Caco-2 (cell line): Measurements from ENCODE around the gene TBC1D24. TPM values are rescaled to one million over a fixed set of nuclear protein-coding genes. Genes with fewer than 3 reads are reported as not detected.

ENCODE experiments used
- BruUV-seq: library from RNA; stranded (reverse); fragments of 400-500 nt; replicated peaks from 2 replicates; lab custom pipeline; 2021; lab: Mats Ljungman, UMichigan
- CTCF ChIA-PET: fragments of 300-600 bp; sonication (Branson Sonifier 250); formaldehyde crosslinking; loops from one replicate; lab custom pipeline; 2022; ENCODE audit warnings: antibody characterized with exemption; lab: Charles Lee
- POLR2A ChIA-PET: fragments of 300-600 bp; sonication (Branson Sonifier 250); formaldehyde crosslinking; loops from one replicate; lab custom pipeline; 2022; ENCODE audit warnings: antibody characterized with exemption; lab: Charles Lee
- DNase-seq, 2 experiments: peaks; one replicate each; pipeline versions ENCODE4 v3.0.0 to v3.0.0-alpha.2; 2020 to 2022
- H3K27me3 ChIP-seq: replicated peaks from 2 replicates; pipeline ENCODE4 v1.6.0; 2011; ENCODE audit warnings: low read length; ENCODE audit not compliant: control insufficient read depth, insufficient read depth
- H3K36me3 ChIP-seq: 2 replicates; pipeline ENCODE4 v1.5.1; 2011; ENCODE audit warnings: low read length; ENCODE audit not compliant: control insufficient read depth, insufficient read depth
- H3K4me1 ChIP-seq: fragments of 250-450 bp; sonication (Bioruptor Pico); 2 replicates; pipeline ENCODE4 v1.5.1; 2020; ENCODE audit warnings: mild to moderate bottlenecking
- H3K4me3 ChIP-seq: 2 replicates; pipeline ENCODE4 v1.5.1; 2011; ENCODE audit warnings: low read depth, mild to moderate bottlenecking, control low read depth, low read length
- H3K9me3 ChIP-seq: fragments of 250-450 bp; sonication (Bioruptor Pico); 2 replicates; pipeline ENCODE4 v1.5.1; 2020; ENCODE audit warnings: mild to moderate bottlenecking, moderate library complexity
- H3K27ac Mint-ChIP-seq: one replicate; pipeline ENCODE4 v1.8.0; 2022; ENCODE audit warnings: mixed read lengths; ENCODE audit not compliant: unreplicated experiment
- H3K27me3 Mint-ChIP-seq: one replicate; pipeline ENCODE4 v1.8.0; 2022; ENCODE audit warnings: mixed read lengths; ENCODE audit not compliant: insufficient read depth, unreplicated experiment
- H3K36me3 Mint-ChIP-seq: one replicate; pipeline ENCODE4 v1.8.0; 2022; ENCODE audit warnings: mild to moderate bottlenecking, mixed read lengths; ENCODE audit not compliant: insufficient read depth, unreplicated experiment
- H3K4me1 Mint-ChIP-seq: one replicate; pipeline ENCODE4 v1.8.0; 2022; ENCODE audit warnings: low read depth, mixed read lengths; ENCODE audit not compliant: unreplicated experiment
- H3K4me3 Mint-ChIP-seq: one replicate; pipeline ENCODE4 v1.8.0; 2022; ENCODE audit warnings: mild to moderate bottlenecking, moderate library complexity, mixed read lengths; ENCODE audit not compliant: unreplicated experiment
- H3K9me3 Mint-ChIP-seq: one replicate; pipeline ENCODE4 v1.8.0; 2022; ENCODE audit warnings: mixed read lengths; ENCODE audit not compliant: unreplicated experiment
- CTCF ChIP-seq, 2 experiments: fragments of 200-600 bp in 1 of 2; IDR thresholded peaks; 1 replicate in 1 of 2; 2 replicates in 1 of 2; pipeline versions ENCODE4 v1.5.1 to v1.8.0; 2011 to 2022; ENCODE audit warnings: antibody characterized with exemption in 1 of 2, control low read depth in 1 of 2, inconsistent platforms in 1 of 2, low read depth in 1 of 2, low read length in 1 of 2, mild to moderate bottlenecking in 1 of 2, moderate library complexity in 1 of 2; ENCODE audit not compliant: insufficient read depth in 1 of 2, severe bottlenecking in 1 of 2, unreplicated experiment in 1 of 2
- intact Hi-C: fragments of 100-400 bp; cut with micrococcal nuclease; formaldehyde crosslinking; loops from one replicate; pipeline ENCODE4 v1.10.0; 2022; ENCODE audit not compliant: unreplicated experiment
- total RNA-seq: library from RNA; stranded (reverse); gene quantifications from 2 replicates; pipeline ENCODE4 v1.2.3, GENCODE V29; 2022

The TBC1D24 gene
- total RNA-seq, 1 experiment from 2014 or later, result 20.8 TPM

GRCh38 chr16:2482708-2483534 lies 8.0 kb downstream of the TBC1D24 start:
- H3K27ac Mint-ChIP-seq, result no peak overlapping the region
- no peaks in the 10 kb centered on the region for H3K9me3 ChIP-seq
- no peaks in the 10 kb centered on the region for H3K27me3 Mint-ChIP-seq
- no peaks in the 10 kb centered on the region for H3K36me3 ChIP-seq
- ChIA-PET CTCF (no interaction called here), POLR2A (no interaction called here)
- no peak overlapping the region for H3K4me3 ChIP-seq
- no peaks in the 10 kb centered on the region for H3K27me3 ChIP-seq
- intact Hi-C loops, result no loop called here
- H3K4me1 ChIP-seq, result no peaks in the 10 kb centered on the region
- no peak for DNase-seq
- H3K4me1 Mint-ChIP-seq, result peaks cover 17% of the 10 kb centered on the region
- no peak overlapping the region for H3K4me3 Mint-ChIP-seq
- BruUV-seq, result no TSS peak
- H3K36me3 Mint-ChIP-seq, result peaks cover 16% of the 10 kb centered on the region
- no peak for TF ChIP-seq CTCF (IDR thresholded peaks at IDR 0.05; ENCODE audit: insufficient read depth in 1 of 2, low read depth in 1 of 2, low read length in 1 of 2, severe bottlenecking in 1 of 2, unreplicated experiment in 1 of 2)
- H3K9me3 Mint-ChIP-seq, result no peaks in the 10 kb centered on the region

DNA sequence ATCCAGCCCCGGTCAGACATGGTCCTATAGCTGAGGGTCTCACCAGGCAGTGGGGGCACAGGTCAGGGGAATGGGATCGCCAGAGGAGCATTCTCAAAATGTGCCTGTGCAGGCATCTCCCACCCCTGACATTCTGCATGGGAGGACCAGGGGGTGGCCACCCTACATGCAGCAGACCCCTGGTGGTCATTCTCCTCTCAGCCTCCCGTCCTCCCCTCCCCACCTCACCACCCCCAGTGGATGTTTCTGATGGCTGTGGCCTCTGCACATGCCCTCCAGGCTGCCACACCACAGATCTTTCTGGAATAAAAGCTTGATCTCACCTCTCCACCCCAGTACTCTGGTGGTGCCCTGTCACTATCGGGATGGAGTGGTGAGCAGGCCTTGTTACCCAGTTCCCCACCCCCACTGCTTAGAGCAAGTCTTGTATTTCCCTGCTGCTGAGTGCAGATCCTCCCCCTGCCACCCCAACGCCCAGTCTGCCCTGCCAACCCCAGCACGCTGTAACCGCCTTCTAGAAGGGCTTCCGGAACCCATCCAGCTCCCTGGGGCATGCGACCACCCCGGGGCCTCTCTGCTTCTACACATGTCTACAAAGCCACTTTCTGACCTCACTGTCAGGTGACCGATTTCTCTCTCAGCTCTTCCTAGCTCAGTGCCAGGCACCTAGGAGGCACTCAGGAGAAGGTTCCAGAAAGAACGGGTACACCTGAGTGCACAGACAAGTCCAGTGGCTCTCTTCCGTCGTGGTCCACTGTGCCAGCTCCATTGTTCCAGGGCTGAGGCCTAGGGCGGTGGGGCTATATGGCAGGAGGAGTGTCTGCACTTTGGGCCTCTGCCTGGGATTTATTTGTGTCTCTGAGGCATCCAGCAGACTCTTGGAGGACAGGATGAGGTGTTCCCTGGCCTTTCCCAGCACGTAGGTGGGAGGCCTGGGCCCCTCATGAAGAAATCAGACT lies 9.3 kb downstream of the TBC1D24 start:
- no peak overlapping the region for H3K27ac Mint-ChIP-seq
- H3K9me3 Mint-ChIP-seq, result no peaks in the 10 kb centered on the region
- Histone ChIP-seq H3K9me3 (no peaks in the 10 kb centered on the region), H3K4me1 (no peaks in the 10 kb centered on the region), H3K27me3 (no peaks in the 10 kb centered on the region), H3K4me3 (no peak overlapping the region), H3K36me3 (no peaks in the 10 kb centered on the region)
- H3K27me3 Mint-ChIP-seq, result no peaks in the 10 kb centered on the region
- no peak for TF ChIP-seq CTCF (IDR thresholded peaks at IDR 0.05; ENCODE audit: insufficient read depth in 1 of 2, low read depth in 1 of 2, low read length in 1 of 2, severe bottlenecking in 1 of 2, unreplicated experiment in 1 of 2)
- H3K4me3 Mint-ChIP-seq, result no peak overlapping the region
- intact Hi-C loops, result no loop called here
- ChIA-PET CTCF (interaction anchor here (1.6 kb wide), 1 partner anchor 11 kb away, joined by 4 read pairs; no protein-coding TSS in a partner anchor), POLR2A (no interaction called here)
- BruUV-seq, result no TSS peak
- no peak for DNase-seq
- H3K36me3 Mint-ChIP-seq, result peaks cover 16% of the 10 kb centered on the region
- peaks cover 17% of the 10 kb centered on the region for H3K4me1 Mint-ChIP-seq

GRCh38 chr16:2484898-2485508 lies 10.1 kb downstream of the TBC1D24 start:
- ChIA-PET POLR2A (no interaction called here), CTCF (interaction anchor here (1.6 kb wide), 1 partner anchor 11 kb away, joined by 4 read pairs; no protein-coding TSS in a partner anchor)
- Histone ChIP-seq H3K36me3 (no peaks in the 10 kb centered on the region), H3K4me3 (no peak overlapping the region), H3K4me1 (no peaks in the 10 kb centered on the region), H3K9me3 (no peaks in the 10 kb centered on the region), H3K27me3 (no peaks in the 10 kb centered on the region)
- no peak for TF ChIP-seq CTCF (IDR thresholded peaks at IDR 0.05; ENCODE audit: insufficient read depth in 1 of 2, low read depth in 1 of 2, low read length in 1 of 2, severe bottlenecking in 1 of 2, unreplicated experiment in 1 of 2)
- intact Hi-C loops, result no loop called here
- Mint-ChIP-seq H3K27me3 (no peaks in the 10 kb centered on the region), H3K9me3 (no peaks in the 10 kb centered on the region), H3K4me1 (peaks cover 17% of the 10 kb centered on the region), H3K36me3 (peaks cover 9% of the 10 kb centered on the region), H3K27ac (no peak overlapping the region), H3K4me3 (no peak overlapping the region)
- DNase-seq, result no peak
- BruUV-seq, result no TSS peak
